Neuronal stem cell (in vitro differentiated cells): ENCODE measurements around the gene ENOX1.

Experiments used
- DNase-seq: peaks from one replicate; pipeline ENCODE4 v3.0.0-alpha.2; 2013; ENCODE audit warnings: low spot score
- H2AFZ ChIP-seq: one replicate; pipeline ENCODE4 v1.6.1; 2013; ENCODE audit warnings: mild to moderate bottlenecking, low read length, inconsistent platforms
- H2AK5ac ChIP-seq: 2 replicates; pipeline ENCODE4 v1.6.1; 2013; ENCODE audit warnings: low read depth, mild to moderate bottlenecking, inconsistent platforms, low read length, moderate library complexity, mixed read lengths
- H2BK120ac ChIP-seq: 2 replicates; pipeline ENCODE4 v1.6.1; 2013; ENCODE audit warnings: low read depth, mild to moderate bottlenecking, inconsistent platforms, low read length, moderate library complexity, mixed read lengths
- H2BK12ac ChIP-seq: one replicate; pipeline ENCODE4 v1.6.1; 2013; ENCODE audit warnings: low read length, inconsistent platforms
- H2BK15ac ChIP-seq: 2 replicates; pipeline ENCODE4 v1.6.1; 2013; ENCODE audit warnings: mild to moderate bottlenecking, low read length, inconsistent platforms, mixed read lengths
- H2BK5ac ChIP-seq: one replicate; pipeline ENCODE4 v1.6.1; 2013; ENCODE audit warnings: inconsistent platforms, mild to moderate bottlenecking, low read length, moderate library complexity
- H3K14ac ChIP-seq: one replicate; pipeline ENCODE4 v1.6.1; 2013; ENCODE audit warnings: low read length, inconsistent platforms
- H3K18ac ChIP-seq: 2 replicates; pipeline ENCODE4 v1.6.1; 2013; ENCODE audit warnings: low read length, inconsistent platforms
- H3K23ac ChIP-seq: 2 replicates; pipeline ENCODE4 v1.6.1; 2013; ENCODE audit warnings: low read depth, mild to moderate bottlenecking, mixed read lengths, low read length, inconsistent platforms; ENCODE audit not compliant: poor library complexity
- H3K27ac ChIP-seq: replicated peaks from 3 replicates; pipeline ENCODE4 v1.5.1; 2013; ENCODE audit warnings: low read length, inconsistent platforms
- H3K27me3 ChIP-seq, 3 experiments: 2 replicates each; pipeline ENCODE4 v1.6.1; 2013; ENCODE audit warnings: low read length in 3 of 3, mild to moderate bottlenecking in 2 of 3, inconsistent platforms in 1 of 3, low read depth in 1 of 3, mixed read lengths in 1 of 3, moderate library complexity in 1 of 3; ENCODE audit not compliant: control insufficient read depth in 3 of 3, insufficient read depth in 3 of 3
- H3K36me3 ChIP-seq, 2 donors: replicated peaks in 1 of 2; 2 replicates each; pipeline ENCODE4 v1.6.1; 2013; ENCODE audit warnings: low read length in 2 of 2; ENCODE audit not compliant: control insufficient read depth in 2 of 2, insufficient read depth in 2 of 2
- H3K4ac ChIP-seq: 2 replicates; pipeline ENCODE4 v1.6.1; 2013; ENCODE audit warnings: inconsistent platforms, mild to moderate bottlenecking, low read length, moderate library complexity
- H3K4me1 ChIP-seq, 2 donors: 1 replicate in 1 of 2; 2 replicates in 1 of 2; pipeline ENCODE4 v1.6.1; 2013; ENCODE audit warnings: low read length in 2 of 2, low read depth in 1 of 2; ENCODE audit not compliant: control insufficient read depth in 2 of 2, insufficient read depth in 1 of 2
- H3K4me2 ChIP-seq: one replicate; pipeline ENCODE4 v1.6.1; 2013; ENCODE audit warnings: mild to moderate bottlenecking, low read length, inconsistent platforms; ENCODE audit not compliant: insufficient read depth, poor library complexity, severe bottlenecking
- H3K4me3 ChIP-seq, 2 donors: 2 replicates each; pipeline ENCODE4 v1.5.1; 2013; ENCODE audit warnings: low read length in 2 of 2, mild to moderate bottlenecking in 2 of 2, inconsistent platforms in 1 of 2, moderate library complexity in 1 of 2
- H3K79me1 ChIP-seq: one replicate; pipeline ENCODE4 v1.6.1; 2013; ENCODE audit warnings: low read depth, mild to moderate bottlenecking, inconsistent platforms, low read length, moderate library complexity
- H3K9ac ChIP-seq: one replicate; pipeline ENCODE4 v1.6.1; 2013; ENCODE audit warnings: mild to moderate bottlenecking, low read depth, low read length, inconsistent platforms; ENCODE audit not compliant: poor library complexity
- H3K9me3 ChIP-seq, 2 donors: replicated peaks in 1 of 2; 2 replicates each; pipeline versions ENCODE3 to v1.6.1; 2013; ENCODE audit warnings: low read length in 2 of 2, mild to moderate bottlenecking in 2 of 2, inconsistent platforms in 1 of 2, low read depth in 1 of 2, mixed read lengths in 1 of 2, moderate library complexity in 1 of 2; ENCODE audit not compliant: control insufficient read depth in 2 of 2, insufficient read depth in 1 of 2
- H4K8ac ChIP-seq: one replicate; pipeline ENCODE4 v1.6.1; 2013; ENCODE audit warnings: low read depth, mild to moderate bottlenecking, inconsistent platforms, low read length, moderate library complexity
- H4K91ac ChIP-seq: one replicate; pipeline ENCODE4 v1.6.1; 2013; ENCODE audit warnings: low read length, low read depth, mild to moderate bottlenecking, inconsistent platforms; ENCODE audit not compliant: poor library complexity
- WGBS, 2 donors: extraction: QIAGEN DNeasy Blood & Tissue Kit; methylation state at CpG; one replicate each; pipeline ENCODE4 v1.1.7; 2013; ENCODE audit warnings: missing lambda C conversion rate in 2 of 2, mixed read lengths in 1 of 2; ENCODE audit not compliant: insufficient read length in 2 of 2, insufficient replicate concordance in 1 of 2; ENCODE audit errors: extremely low coverage in 2 of 2; 5-methylcytosine and 5-hydroxymethylcytosine counted together

The ENOX1 gene

GRCh38 chr13:43802511-43802910 is 15.7 kb upstream of the ENOX1 start:
- no peak overlapping the region for H2AFZ ChIP-seq
- H4K91ac ChIP-seq = no peak overlapping the region
- H3K36me3 ChIP-seq = no peaks in the 10 kb centered on the region
- H3K4me1 ChIP-seq = peaks cover 0 to 3% of the 10 kb centered on the region in 2 donors
- no peak overlapping the region for H3K4me3 ChIP-seq
- no peak overlapping the region for H3K18ac ChIP-seq
- H3K79me1 ChIP-seq = no peaks in the 10 kb centered on the region
- H3K27me3 ChIP-seq = no peaks in the 10 kb centered on the region
- no peak overlapping the region for H3K4ac ChIP-seq
- no peak overlapping the region for H2BK15ac ChIP-seq
- no peak for DNase-seq
- H3K23ac ChIP-seq = no peak overlapping the region
- H2BK12ac ChIP-seq = no peak overlapping the region
- no peak overlapping the region for H4K8ac ChIP-seq
- no peaks in the 10 kb centered on the region for H3K9me3 ChIP-seq
- H2BK120ac ChIP-seq = no peak overlapping the region
- no peak overlapping the region for H3K4me2 ChIP-seq
- no peak overlapping the region for H3K9ac ChIP-seq
- no peak overlapping the region for H2BK5ac ChIP-seq
- H3K14ac ChIP-seq = no peak overlapping the region
- H3K27ac ChIP-seq = no peak overlapping the region
- H2AK5ac ChIP-seq = no peak overlapping the region

- H3K9ac ChIP-seq = no peak overlapping the region
- peaks cover 0 to 3% of the 10 kb centered on the region in 2 donors for H3K4me1 ChIP-seq
- no peak overlapping the region for H3K23ac ChIP-seq
- H3K9me3 ChIP-seq = no peaks in the 10 kb centered on the region
- no peak overlapping the region for H2AFZ ChIP-seq
- no peak overlapping the region for H2BK15ac ChIP-seq
- H2AK5ac ChIP-seq = no peak overlapping the region
- no peak overlapping the region for H3K18ac ChIP-seq
- no peak overlapping the region for H4K91ac ChIP-seq
- H2BK12ac ChIP-seq = no peak overlapping the region
- no peak overlapping the region for H2BK120ac ChIP-seq
- H3K14ac ChIP-seq = no peak overlapping the region
- H4K8ac ChIP-seq = no peak overlapping the region
- no peak overlapping the region for H3K4ac ChIP-seq
- H3K36me3 ChIP-seq = no peaks in the 10 kb centered on the region
- no peaks in the 10 kb centered on the region for H3K79me1 ChIP-seq
- no peaks in the 10 kb centered on the region for H3K27me3 ChIP-seq
- no peak overlapping the region for H3K27ac ChIP-seq
- no peak for DNase-seq
- no CpG with 5 or more reads among the region's 3 CpGs for WGBS, 2 donors
- no peak overlapping the region for H3K4me3 ChIP-seq
- H2BK5ac ChIP-seq = no peak overlapping the region
- H3K4me2 ChIP-seq = no peak overlapping the region
Measured at GRCh38 chr13:43800828-43801227, 14.1 kb upstream of the ENOX1 start.

- H4K8ac ChIP-seq = no peak overlapping the region
- no peak overlapping the region for H2BK12ac ChIP-seq
- H2BK5ac ChIP-seq = no peak overlapping the region
- WGBS, 2 donors = no CpG with 5 or more reads among the region's 4 CpGs
- no peak overlapping the region for H3K18ac ChIP-seq
- no peak overlapping the region for H3K4ac ChIP-seq
- H2BK15ac ChIP-seq = no peak overlapping the region
- no peak overlapping the region for H3K23ac ChIP-seq
- no peak for DNase-seq
- H2AFZ ChIP-seq = no peak overlapping the region
- no peak overlapping the region for H3K9ac ChIP-seq
- peaks cover 0 to 1% of the 10 kb centered on the region in 2 donors for H3K4me1 ChIP-seq
- H2AK5ac ChIP-seq = no peak overlapping the region
- H3K36me3 ChIP-seq = no peaks in the 10 kb centered on the region
- H3K14ac ChIP-seq = no peak overlapping the region
- no peak overlapping the region for H4K91ac ChIP-seq
- no peak overlapping the region for H3K4me2 ChIP-seq
- no peak overlapping the region for H3K27ac ChIP-seq
- H3K79me1 ChIP-seq = no peaks in the 10 kb centered on the region
- no peaks in the 10 kb centered on the region for H3K27me3 ChIP-seq
- H3K4me3 ChIP-seq = no peak overlapping the region
- H2BK120ac ChIP-seq = no peak overlapping the region
- no peaks in the 10 kb centered on the region for H3K9me3 ChIP-seq
Measured at GRCh38 chr13:43799191-43799590, 12.4 kb upstream of the ENOX1 start.

- no peak overlapping the region for H2AFZ ChIP-seq
- H2BK120ac ChIP-seq = no peak overlapping the region
- WGBS, 2 donors = no CpG with 5 or more reads among the region's 3 CpGs
Measured at GRCh38 chr13:43797869-43798268, 11.1 kb upstream of the ENOX1 start.

More at GRCh38 chr13:43797869-43798268, 11.1 kb upstream of the ENOX1 start:
- H2AK5ac ChIP-seq = no peak overlapping the region
- H2BK15ac ChIP-seq = no peak overlapping the region
- H3K9ac ChIP-seq = no peak overlapping the region
- H3K18ac ChIP-seq = no peak overlapping the region
- no peak overlapping the region for H4K8ac ChIP-seq
- H3K27me3 ChIP-seq = no peaks in the 10 kb centered on the region
- no peak for DNase-seq
- H3K14ac ChIP-seq = no peak overlapping the region
- H3K23ac ChIP-seq = no peak overlapping the region
- H2BK12ac ChIP-seq = no peak overlapping the region
- no peak overlapping the region for H3K27ac ChIP-seq
- no peak overlapping the region for H2BK5ac ChIP-seq
- H3K9me3 ChIP-seq = no peaks in the 10 kb centered on the region
- no peaks in the 10 kb centered on the region for H3K4me1 ChIP-seq
- H3K79me1 ChIP-seq = no peaks in the 10 kb centered on the region
- no peak overlapping the region for H3K4ac ChIP-seq
- no peak overlapping the region for H3K4me2 ChIP-seq
- H4K91ac ChIP-seq = no peak overlapping the region
- no peak overlapping the region for H3K4me3 ChIP-seq
- no peaks in the 10 kb centered on the region for H3K36me3 ChIP-seq
